HepG2 (cell line): ENCODE data around the gene GSTP1. TPM values are rescaled to one million over a fixed set of nuclear protein-coding genes. Genes with fewer than 3 reads are reported as not detected.

Experiments used
- BRCA1 ChIP-seq: sonication (generic); formaldehyde crosslinking; IDR thresholded peaks from 2 replicates; pipeline ENCODE4 v1.4.0; 2020; ENCODE audit warnings: missing genetic modification reagents
- FOXO1 ChIP-seq: sonication (generic); formaldehyde crosslinking; IDR thresholded peaks from 2 replicates; pipeline ENCODE4 v1.4.0; 2020; ENCODE audit warnings: missing genetic modification reagents
- GZF1 ChIP-seq: sonication (generic); formaldehyde crosslinking; IDR thresholded peaks from 2 replicates; pipeline ENCODE4 v1.5.1; 2020; ENCODE audit warnings: mild to moderate bottlenecking, missing genetic modification reagents
- HCFC1 ChIP-seq: fragments of 150-350 bp; IDR thresholded peaks from 2 replicates; pipeline ENCODE4 v1.6.1; 2014; ENCODE audit warnings: low read depth, low read length
- HIVEP1 ChIP-seq: sonication (generic); formaldehyde crosslinking; IDR thresholded peaks from 2 replicates; pipeline ENCODE4 v1.4.0; 2020; ENCODE audit warnings: mild to moderate bottlenecking, missing genetic modification reagents
- HNF4G ChIP-seq, 2 experiments: sonication (generic) in 1 of 2; formaldehyde crosslinking in 1 of 2; IDR thresholded peaks; 2 replicates each; pipeline versions ENCODE4 v1.4.0 to v1.6.1; 2011 to 2020; ENCODE audit warnings: borderline replicate concordance in 2 of 2, low read depth in 2 of 2, mild to moderate bottlenecking in 2 of 2, low read length in 1 of 2, missing genetic modification reagents in 1 of 2, moderate library complexity in 1 of 2
- MEIS2 ChIP-seq: sonication (generic); formaldehyde crosslinking; IDR thresholded peaks from 2 replicates; pipeline ENCODE4 v1.9.0; 2021; ENCODE audit warnings: mild to moderate bottlenecking, missing genetic modification reagents
- MZF1 ChIP-seq: sonication (generic); formaldehyde crosslinking; IDR thresholded peaks from 2 replicates; pipeline ENCODE4 v1.8.1; 2023; ENCODE audit warnings: mild to moderate bottlenecking, missing genetic modification reagents, borderline replicate concordance
- NFE2L2 ChIP-seq: fragments of 150-350 bp; IDR thresholded peaks from 2 replicates; pipeline ENCODE4 v1.6.1; 2014; ENCODE audit warnings: low read length
- NPAS2 ChIP-seq: sonication (generic); formaldehyde crosslinking; IDR thresholded peaks from 2 replicates; pipeline ENCODE4 v1.8.0; 2022; ENCODE audit warnings: mild to moderate bottlenecking, missing genetic modification reagents, borderline replicate concordance
- NR2F2 ChIP-seq: IDR thresholded peaks from 2 replicates; pipeline ENCODE4 v1.6.1; 2012; ENCODE audit warnings: low read depth, inconsistent platforms, borderline replicate concordance
- PHF21A ChIP-seq: sonication (generic); formaldehyde crosslinking; IDR thresholded peaks from 2 replicates; pipeline ENCODE4 v1.5.0; 2020; ENCODE audit warnings: mild to moderate bottlenecking, missing genetic modification reagents
- PITX1 ChIP-seq: sonication (generic); formaldehyde crosslinking; IDR thresholded peaks from 2 replicates; pipeline ENCODE4 v1.5.1; 2020; ENCODE audit warnings: mild to moderate bottlenecking, missing genetic modification reagents
- ZHX2 ChIP-seq, 2 experiments: sonication (generic) in 1 of 2; formaldehyde crosslinking in 1 of 2; IDR thresholded peaks; 2 replicates each; pipeline versions ENCODE4 v1.6.1 to v1.9.0; 2014 to 2022; ENCODE audit warnings: antibody characterized with exemption in 1 of 2, borderline replicate concordance in 1 of 2, inconsistent platforms in 1 of 2, low read depth in 1 of 2, missing genetic modification reagents in 1 of 2
- ZMYM4 ChIP-seq: sonication (generic); formaldehyde crosslinking; IDR thresholded peaks from 2 replicates; pipeline ENCODE4 v1.8.1; 2023; ENCODE audit warnings: mild to moderate bottlenecking, missing genetic modification reagents
- ZNF12 ChIP-seq: sonication (generic); formaldehyde crosslinking; IDR thresholded peaks from 2 replicates; pipeline ENCODE4 v1.5.0; 2020; ENCODE audit warnings: missing genetic modification reagents
- ZNF232 ChIP-seq: sonication (generic); formaldehyde crosslinking; IDR thresholded peaks from 2 replicates; pipeline ENCODE4 v1.4.0; 2020; ENCODE audit warnings: missing genetic modification reagents, borderline replicate concordance
- ZNF317 ChIP-seq: sonication (generic); formaldehyde crosslinking; IDR thresholded peaks from 2 replicates; pipeline ENCODE4 v1.5.0; 2020; ENCODE audit warnings: mild to moderate bottlenecking, missing genetic modification reagents
- ZNF543 ChIP-seq: sonication (generic); formaldehyde crosslinking; IDR thresholded peaks from 2 replicates; pipeline ENCODE4 v1.4.0; 2020; ENCODE audit warnings: mild to moderate bottlenecking, missing genetic modification reagents
- ZNF652 ChIP-seq: IDR thresholded peaks from 2 replicates; pipeline ENCODE4 v1.6.1; 2016; ENCODE audit warnings: low read depth, borderline replicate concordance
- ZNF724P ChIP-seq: sonication (generic); formaldehyde crosslinking; IDR thresholded peaks from 2 replicates; pipeline ENCODE4 v1.8.0; 2022; ENCODE audit warnings: missing genetic modification reagents, borderline replicate concordance
- ZNF839 ChIP-seq: sonication (generic); formaldehyde crosslinking; IDR thresholded peaks from 2 replicates; pipeline ENCODE4 v1.4.0; 2020; ENCODE audit warnings: missing genetic modification reagents, mild to moderate bottlenecking, borderline replicate concordance
- polyA plus RNA-seq, 8 experiments: library from polyadenylated mRNA; depleted of rRNA in 3 of 8; stranded (reverse) in 7 of 8; unstranded in 1 of 8; fragments of >200 nt; fragmentation: Illumina TruSeq in 4 of 8; extraction: Trizol in 4 of 8; gene quantifications; 2 replicates each; pipeline versions ENCODE4 v1.2.1 to v1.2.3, GENCODE V29; 2011 to 2016; ENCODE audit warnings: low read depth in 4 of 8, missing spikeins in 1 of 8, mixed read lengths in 1 of 8; ENCODE audit not compliant: insufficient read depth in 1 of 8
- total RNA-seq, 5 experiments: library from RNA; depleted of rRNA; stranded (reverse); fragments of >200 nt; fragmentation: Illumina TruSeq; extraction: Trizol; gene quantifications; 2 replicates each; pipeline ENCODE4 v1.2.3, GENCODE V29; 2016; ENCODE audit warnings: low read depth in 1 of 5

Gene GSTP1
- total and polyA plus RNA-seq, 2 of the 13 experiments (the other 11 are each of a cell fraction or from before 2014, with no cell fraction given), result not detected

GRCh38 chr11:67630228-67630942 lies 46.8 kb downstream of the GSTP1 start (continued):
- TF ChIP-seq ZHX2 (IDR thresholded peaks at IDR 0.05; ENCODE audit: low read depth), result peak; percentile 36; the same call in 1 of the 2 replicates
- 0 out of 2 replicates have a peak, but pooled peaks have one; percentile 42 for TF ChIP-seq ZHX2 (CRISPR knock-in tag; IDR thresholded peaks at IDR 0.05; ENCODE audit: borderline replicate concordance)
- TF ChIP-seq ZNF652, result no peak
- TF ChIP-seq ZNF232, result peak; percentile 56; the same call in 1 of the 2 replicates
- peak; percentile 51; the same call in 1 of the 2 replicates for TF ChIP-seq ZMYM4 (CRISPR knock-in tag)
- TF ChIP-seq MZF1, result peak; percentile 53; the same call in 1 of the 2 replicates
- peak; percentile 70; the same call in 1 of the 2 replicates for TF ChIP-seq MEIS2
- TF ChIP-seq NPAS2 (CRISPR knock-in tag), result no peak
- TF ChIP-seq PHF21A, result peak; percentile 68
- TF ChIP-seq HIVEP1, result peak; percentile 50; the same call in 1 of the 2 replicates
- TF ChIP-seq GZF1 (CRISPR knock-in tag), result no peak
- no peak for TF ChIP-seq HCFC1
- peak; percentile 61; the same call in 1 of the 2 replicates for TF ChIP-seq FOXO1 (CRISPR knock-in tag)
- no peak for TF ChIP-seq ZNF543 (CRISPR knock-in tag)
- peak; percentile 51; the same call in 1 of the 2 replicates for TF ChIP-seq NR2F2
- TF ChIP-seq NFE2L2, result no peak
- peak; percentile 55; the same call in 1 of the 2 replicates for TF ChIP-seq PITX1
- no peak for TF ChIP-seq ZNF839 (CRISPR knock-in tag)
- peak; percentile 74; the same call in 1 of the 2 replicates for TF ChIP-seq HNF4G (IDR thresholded peaks at IDR 0.05; ENCODE audit: borderline replicate concordance, low read depth, low read length)
- peak; percentile 76 for TF ChIP-seq HNF4G (CRISPR knock-in tag; IDR thresholded peaks at IDR 0.05; ENCODE audit: borderline replicate concordance, low read depth)
- TF ChIP-seq BRCA1 (CRISPR knock-in tag), result no peak
- TF ChIP-seq ZNF12 (CRISPR knock-in tag), result no peak
- TF ChIP-seq ZNF724P (CRISPR knock-in tag), result peak; percentile 65; the same call in 1 of the 2 replicates
- TF ChIP-seq ZNF317 (CRISPR knock-in tag), result peak; percentile 58; the same call in 1 of the 2 replicates
